Activated T-cell treated with anti-CD3 and anti-CD28 coated beads, Interleukin-2, amount 50 U/mL, for 4 hours (primary cell): ENCODE data around the gene NOX5. TPM values are rescaled to one million over a fixed set of nuclear protein-coding genes. Genes with fewer than 3 reads are reported as not detected.

Experiments used
- ATAC-seq, 2 donors: fragments of 200-7000 bp; cut with Tn5 transposase; one replicate each; pipeline ENCODE4 v1.10.0; 2021
- DNase-seq: peaks from one replicate; pipeline ENCODE4 v3.0.0-alpha.2; 2020
- H3K27me3 Mint-ChIP-seq: one replicate; pipeline ENCODE4 v1.8.0; 2021; ENCODE audit warnings: low read depth, mixed read lengths
- H3K36me3 Mint-ChIP-seq: one replicate; pipeline ENCODE4 v1.8.0; 2022; ENCODE audit warnings: mixed read lengths; ENCODE audit not compliant: insufficient read depth
- H3K4me1 Mint-ChIP-seq: one replicate; pipeline ENCODE4 v1.8.0; 2021; ENCODE audit warnings: low read depth, mixed read lengths
- H3K4me3 Mint-ChIP-seq: one replicate; pipeline ENCODE4 v1.8.0; 2021; ENCODE audit warnings: mild to moderate bottlenecking, moderate library complexity, mixed read lengths
- H3K9me3 Mint-ChIP-seq: one replicate; pipeline ENCODE4 v1.8.0; 2021; ENCODE audit warnings: mixed read lengths
- total RNA-seq, 3 donors: library from RNA; stranded (reverse); gene quantifications; one replicate each; pipeline ENCODE4 v1.2.1, GENCODE V29; 2021

Gene NOX5
- total RNA-seq, 3 donors from 2014 or later: not detected

DNA sequence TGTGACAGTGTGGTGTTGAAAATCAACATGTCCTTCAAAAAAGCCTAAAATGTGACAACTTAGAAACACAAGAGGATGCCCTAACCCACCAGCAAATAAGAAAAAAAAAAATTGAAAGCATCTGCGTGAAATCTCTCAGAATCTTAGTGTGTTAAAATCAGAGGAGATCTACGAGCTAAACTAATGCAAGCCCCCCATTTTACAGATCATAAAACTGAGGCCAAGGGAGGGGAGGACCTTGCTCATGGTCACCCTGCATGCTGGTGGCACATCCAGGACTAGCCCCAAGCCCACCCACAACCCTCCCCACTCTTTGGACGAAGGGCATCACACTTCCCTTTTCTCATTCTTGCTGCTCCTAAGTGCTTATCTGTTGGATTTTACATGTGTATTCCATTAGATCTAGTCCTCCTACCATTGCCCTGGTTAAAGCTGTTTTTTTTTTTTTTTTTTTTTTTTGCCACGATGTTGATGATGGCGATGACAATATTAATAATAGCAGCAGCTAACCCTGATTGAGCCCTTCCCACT, 29.1 kb upstream of the NOX5 start:
- Mint-ChIP-seq H3K4me3 (no peak overlapping the region), H3K4me1 (no peaks in the 10 kb centered on the region), H3K27me3 (peaks cover 20% of the 10 kb centered on the region), H3K36me3 (no peaks in the 10 kb centered on the region), H3K9me3 (no peaks in the 10 kb centered on the region)
- no peak for DNase-seq
- no peak for ATAC-seq

DNA sequence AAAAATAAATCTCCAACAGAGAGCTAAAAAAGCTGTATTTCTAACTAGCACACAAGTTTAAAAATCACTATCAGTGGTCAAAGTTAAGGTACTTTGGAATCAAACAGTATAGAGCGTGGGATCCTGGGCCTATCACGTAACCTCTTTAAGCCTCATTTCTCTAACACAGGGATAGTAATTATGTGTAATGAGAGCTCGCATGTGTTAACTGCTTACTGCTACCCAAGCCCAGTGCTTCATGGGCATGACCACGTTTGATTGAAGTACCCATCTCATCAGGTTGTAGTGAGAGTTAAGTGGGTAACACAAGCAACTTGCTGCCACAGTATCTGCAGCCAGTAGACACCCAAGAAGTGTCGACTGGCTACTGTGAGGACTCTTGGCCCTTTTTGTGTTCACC, 28.2 kb upstream of the NOX5 start:
- ATAC-seq (no peak), DNase-seq (no peak)
- peaks cover 20% of the 10 kb centered on the region for H3K27me3 Mint-ChIP-seq
- H3K4me1 Mint-ChIP-seq: no peaks in the 10 kb centered on the region
- H3K36me3 Mint-ChIP-seq: no peaks in the 10 kb centered on the region
- H3K4me3 Mint-ChIP-seq: no peak overlapping the region
- H3K9me3 Mint-ChIP-seq: no peaks in the 10 kb centered on the region

DNA sequence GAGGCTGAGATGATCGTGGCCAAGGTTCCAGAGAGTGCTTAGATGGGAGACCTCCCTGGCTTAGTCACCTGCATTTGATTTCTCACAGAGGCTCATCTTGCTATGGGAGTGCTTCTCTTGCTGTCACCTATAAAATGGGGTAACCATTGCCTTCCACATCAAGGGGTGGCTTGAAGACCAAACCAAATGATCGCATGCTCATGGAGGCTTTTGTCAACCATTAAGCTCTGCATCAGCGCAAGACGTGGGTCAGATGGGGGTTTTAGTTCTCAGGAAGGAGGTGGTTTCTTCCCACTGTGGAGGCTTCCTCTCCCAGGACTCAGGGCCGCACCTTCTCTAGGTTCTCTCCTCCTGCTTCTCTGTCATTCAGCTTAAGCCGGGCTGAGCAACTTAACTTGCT, 27.4 kb upstream of the NOX5 start:
- H3K36me3 Mint-ChIP-seq: no peaks in the 10 kb centered on the region
- H3K4me3 Mint-ChIP-seq: no peak overlapping the region
- H3K4me1 Mint-ChIP-seq: no peaks in the 10 kb centered on the region

DNA sequence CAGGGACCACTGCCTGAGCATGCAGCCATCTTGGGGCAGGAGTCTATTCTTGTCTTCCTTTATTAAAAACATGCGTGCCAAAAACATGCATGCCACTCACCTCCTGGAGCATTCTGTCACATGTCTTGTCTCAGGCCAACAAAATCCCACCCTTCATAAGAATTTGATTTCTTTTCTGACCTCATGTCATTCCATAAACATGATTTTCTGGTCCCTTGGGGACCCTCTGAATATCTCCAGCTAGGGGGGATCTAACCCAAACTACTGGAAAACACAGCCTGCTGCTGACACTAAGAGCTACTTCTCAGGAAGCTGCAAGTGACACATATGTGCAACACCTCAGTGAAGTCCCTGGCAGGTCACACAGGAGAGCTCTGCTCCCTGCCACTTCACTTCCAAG, 26.8 kb upstream of the NOX5 start:
- Mint-ChIP-seq H3K27me3 (peaks cover 20% of the 10 kb centered on the region), H3K4me3 (no peak overlapping the region), H3K9me3 (no peaks in the 10 kb centered on the region), H3K36me3 (no peaks in the 10 kb centered on the region), H3K4me1 (no peaks in the 10 kb centered on the region)
- ATAC-seq (no peak), DNase-seq (no peak)

More for the DNA sequence above, 27.4 kb upstream of the NOX5 start:
- DNase-seq: no peak
- H3K27me3 Mint-ChIP-seq: peaks cover 20% of the 10 kb centered on the region
- H3K9me3 Mint-ChIP-seq: no peaks in the 10 kb centered on the region
- ATAC-seq: no peak

DNA sequence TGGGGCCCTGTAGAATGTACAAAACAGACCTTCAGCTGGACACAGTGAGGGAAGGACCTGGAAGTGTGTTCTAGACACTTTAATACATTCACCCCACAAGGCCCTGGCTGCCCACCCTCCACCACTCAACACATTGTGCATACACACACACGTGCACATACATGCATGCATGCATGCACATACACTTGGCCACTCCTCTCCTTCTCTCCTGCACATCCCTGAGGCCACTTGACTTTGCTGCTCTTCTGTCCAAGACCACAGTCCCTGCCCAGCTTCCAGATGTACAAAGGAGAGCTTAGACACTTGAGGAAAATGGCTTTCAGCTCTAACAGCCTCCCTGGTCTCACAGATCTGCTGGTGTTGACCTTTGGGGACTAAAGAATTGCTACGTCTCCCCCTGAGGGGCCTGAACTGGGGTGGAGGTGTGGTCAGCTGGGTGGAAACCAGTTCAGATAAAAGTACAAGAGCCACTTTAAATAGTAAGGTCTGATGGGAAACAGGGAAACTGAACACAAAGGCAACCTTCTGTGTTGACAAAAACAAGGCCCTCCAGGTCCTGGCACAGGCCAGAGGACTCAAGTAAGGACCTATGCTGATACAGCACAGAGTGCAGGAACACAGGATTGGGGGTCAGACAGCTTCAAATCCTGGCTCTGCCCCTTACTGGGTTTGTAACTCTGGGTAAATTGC, 24.8 kb upstream of the NOX5 start:
- no peaks in the 10 kb centered on the region for H3K9me3 Mint-ChIP-seq
- H3K4me1 Mint-ChIP-seq: no peaks in the 10 kb centered on the region
- DNase-seq (no peak), ATAC-seq (no peak)
- H3K36me3 Mint-ChIP-seq: no peaks in the 10 kb centered on the region
- H3K4me3 Mint-ChIP-seq: no peak overlapping the region
- H3K27me3 Mint-ChIP-seq: peaks cover 20% of the 10 kb centered on the region

DNA sequence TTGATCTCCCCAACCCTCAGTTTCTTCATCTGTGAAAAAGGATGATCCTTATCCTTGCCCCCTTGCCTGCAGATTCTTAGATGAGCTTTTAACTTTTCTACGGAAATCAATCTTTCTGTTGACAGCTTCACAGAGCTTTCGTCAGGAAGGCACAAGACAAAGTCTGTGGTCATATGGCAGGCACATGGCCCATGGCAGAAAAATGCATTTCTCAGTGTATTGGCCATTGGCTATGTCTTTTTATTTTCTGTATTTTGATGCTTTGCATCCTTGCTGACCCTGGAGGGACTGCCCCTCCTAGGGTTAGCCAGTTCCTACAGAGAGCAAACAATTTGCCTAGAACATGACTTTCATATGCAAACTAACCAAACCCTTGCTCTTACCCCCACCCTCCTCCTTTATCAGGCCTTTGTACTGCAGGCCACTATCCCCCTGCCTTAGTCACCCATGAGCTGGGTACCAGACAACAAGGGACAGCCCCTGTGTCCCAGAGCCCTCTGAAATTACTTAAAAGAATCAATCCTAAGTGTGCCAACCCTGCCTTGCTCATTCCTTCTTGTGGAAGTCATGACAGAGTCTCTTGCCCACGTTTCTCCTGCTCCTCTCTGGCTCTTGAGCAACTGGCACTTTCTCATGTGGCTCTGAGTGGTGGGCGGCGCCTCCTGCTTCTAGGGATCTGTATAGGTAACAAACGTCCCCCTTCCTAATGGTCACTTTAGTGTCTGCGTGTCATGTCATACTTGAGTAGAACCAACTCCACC, 24.1 kb upstream of the NOX5 start:
- H3K9me3 Mint-ChIP-seq: no peaks in the 10 kb centered on the region
- no peaks in the 10 kb centered on the region for H3K36me3 Mint-ChIP-seq
- H3K4me3 Mint-ChIP-seq: no peak overlapping the region
- DNase-seq (no peak), ATAC-seq (no peak)
- peaks cover 18% of the 10 kb centered on the region for H3K27me3 Mint-ChIP-seq
- H3K4me1 Mint-ChIP-seq: no peaks in the 10 kb centered on the region

DNA sequence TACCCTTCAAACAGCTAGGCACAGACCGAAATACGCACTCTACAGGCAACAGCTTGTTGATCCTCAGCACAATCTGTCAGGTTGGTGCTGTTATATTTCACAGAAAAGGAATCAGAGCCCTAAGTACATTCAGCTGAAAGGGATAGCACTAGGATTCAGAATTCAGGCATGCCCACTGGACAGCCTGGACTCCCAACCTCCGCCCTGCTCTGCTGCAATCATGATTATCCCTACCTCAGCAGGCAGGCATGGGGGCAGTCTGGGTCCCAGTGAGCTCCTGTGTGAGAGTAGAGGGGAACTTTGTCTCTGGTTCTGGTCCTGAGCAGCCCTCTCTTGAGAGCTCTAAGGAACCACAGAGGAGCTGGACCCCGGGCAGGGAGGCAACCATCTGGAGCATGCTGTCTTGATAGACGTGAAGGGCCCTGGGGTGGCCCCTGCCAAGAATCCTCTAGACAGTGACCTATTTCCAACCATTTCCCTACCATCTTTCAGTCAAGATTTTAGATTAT, 23.4 kb upstream of the NOX5 start:
- ATAC-seq (no peak), DNase-seq (no peak)
- Mint-ChIP-seq H3K36me3 (no peaks in the 10 kb centered on the region), H3K9me3 (no peaks in the 10 kb centered on the region), H3K4me3 (no peak overlapping the region), H3K27me3 (peaks cover 18% of the 10 kb centered on the region), H3K4me1 (no peaks in the 10 kb centered on the region)

DNA sequence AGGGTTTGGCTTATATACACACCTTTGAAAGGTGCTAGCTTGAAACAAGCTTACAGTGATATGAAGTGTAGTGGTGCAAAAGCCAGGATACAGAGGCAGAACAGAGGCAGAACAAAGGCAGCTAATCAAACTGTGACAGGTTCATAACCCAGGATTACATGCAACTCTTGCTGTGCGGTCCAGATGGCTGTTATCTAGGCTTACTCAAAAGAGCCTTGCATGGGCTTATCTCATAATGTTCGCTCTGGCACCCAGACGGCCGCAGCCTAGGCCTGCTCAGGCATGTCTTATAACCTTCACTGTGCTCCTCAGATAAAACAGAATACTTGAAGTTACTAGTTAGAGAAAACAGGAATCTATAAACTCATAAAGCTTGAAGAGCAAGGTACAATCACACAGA, 22.8 kb upstream of the NOX5 start:
- Mint-ChIP-seq H3K27me3 (peaks cover 17% of the 10 kb centered on the region), H3K36me3 (no peaks in the 10 kb centered on the region), H3K9me3 (no peaks in the 10 kb centered on the region), H3K4me1 (no peaks in the 10 kb centered on the region), H3K4me3 (no peak overlapping the region)
- DNase-seq (no peak), ATAC-seq (no peak)

DNA sequence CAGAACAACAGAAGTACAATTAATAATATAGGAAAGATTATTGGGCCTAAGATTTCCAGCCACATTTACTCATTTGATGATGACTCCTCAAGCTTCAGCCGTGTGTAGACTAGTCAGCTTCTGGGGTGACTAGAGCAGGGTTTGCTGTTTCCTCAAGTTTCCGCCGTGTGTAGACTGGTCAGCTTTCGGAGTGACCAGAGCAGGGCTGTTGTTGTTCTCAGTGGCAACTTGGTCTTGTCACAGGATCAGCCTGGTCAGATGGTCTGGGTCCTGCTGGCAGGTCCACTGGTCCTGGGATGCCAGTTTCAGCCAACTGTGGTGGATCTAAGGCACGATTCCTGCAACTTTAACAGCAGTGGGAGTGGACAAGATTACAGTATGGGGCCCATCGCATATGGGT, 21.8 kb upstream of the NOX5 start:
- no peak for DNase-seq
- no peak for ATAC-seq
- no peaks in the 10 kb centered on the region for H3K4me1 Mint-ChIP-seq
- H3K36me3 Mint-ChIP-seq: no peaks in the 10 kb centered on the region
- peaks cover 14% of the 10 kb centered on the region for H3K27me3 Mint-ChIP-seq
- no peak overlapping the region for H3K4me3 Mint-ChIP-seq
- H3K9me3 Mint-ChIP-seq: no peaks in the 10 kb centered on the region

DNA sequence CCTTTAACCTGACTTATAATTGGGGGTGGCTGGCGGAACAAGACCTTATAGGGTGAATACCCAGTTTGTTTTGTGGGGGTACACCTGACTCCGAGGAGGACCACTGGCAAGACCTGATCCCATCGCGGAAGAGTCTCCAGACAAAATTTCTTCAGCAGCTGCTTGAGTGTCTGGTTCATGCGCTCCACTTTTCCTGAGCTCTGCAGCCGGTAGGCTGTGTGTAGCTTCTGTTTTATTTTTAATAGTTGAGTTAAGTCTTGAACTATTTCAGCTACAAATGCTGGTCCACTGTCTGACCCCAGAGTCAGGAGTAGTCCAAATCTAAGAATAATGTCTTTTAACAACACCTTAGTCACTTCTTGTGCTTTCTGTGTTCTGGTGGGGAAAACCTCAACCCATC, 21.2 kb upstream of the NOX5 start:
- no peaks in the 10 kb centered on the region for H3K4me1 Mint-ChIP-seq
- H3K36me3 Mint-ChIP-seq: no peaks in the 10 kb centered on the region
- ATAC-seq (no peak), DNase-seq (no peak)
- H3K27me3 Mint-ChIP-seq: peaks cover 8% of the 10 kb centered on the region
- H3K9me3 Mint-ChIP-seq: no peaks in the 10 kb centered on the region
- H3K4me3 Mint-ChIP-seq: no peak overlapping the region

DNA sequence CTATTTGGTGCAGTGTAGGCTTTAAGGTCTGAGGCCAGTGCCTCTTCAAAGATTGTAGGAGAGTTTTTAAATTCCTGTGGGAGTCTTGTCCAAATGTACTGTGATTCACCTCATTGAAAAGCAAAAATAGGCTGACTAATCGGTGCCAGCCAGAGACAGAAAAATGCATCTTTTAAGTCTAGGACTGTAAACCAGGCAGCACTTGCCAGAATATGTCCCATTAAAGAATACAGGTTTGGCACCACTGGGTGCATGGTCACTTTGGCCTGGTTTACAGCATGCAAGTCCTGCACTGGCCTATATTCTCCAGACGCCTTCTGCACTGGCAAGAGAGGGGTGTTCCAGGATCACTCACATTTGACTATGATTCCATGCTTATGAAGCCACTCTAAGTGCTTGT, 20.3 kb upstream of the NOX5 start:
- no peaks in the 10 kb centered on the region for H3K36me3 Mint-ChIP-seq
- H3K4me3 Mint-ChIP-seq: no peak overlapping the region
- H3K9me3 Mint-ChIP-seq: no peaks in the 10 kb centered on the region
- H3K27me3 Mint-ChIP-seq: peaks cover 4% of the 10 kb centered on the region
- DNase-seq: no peak
- H3K4me1 Mint-ChIP-seq: no peaks in the 10 kb centered on the region
- no peak for ATAC-seq

DNA sequence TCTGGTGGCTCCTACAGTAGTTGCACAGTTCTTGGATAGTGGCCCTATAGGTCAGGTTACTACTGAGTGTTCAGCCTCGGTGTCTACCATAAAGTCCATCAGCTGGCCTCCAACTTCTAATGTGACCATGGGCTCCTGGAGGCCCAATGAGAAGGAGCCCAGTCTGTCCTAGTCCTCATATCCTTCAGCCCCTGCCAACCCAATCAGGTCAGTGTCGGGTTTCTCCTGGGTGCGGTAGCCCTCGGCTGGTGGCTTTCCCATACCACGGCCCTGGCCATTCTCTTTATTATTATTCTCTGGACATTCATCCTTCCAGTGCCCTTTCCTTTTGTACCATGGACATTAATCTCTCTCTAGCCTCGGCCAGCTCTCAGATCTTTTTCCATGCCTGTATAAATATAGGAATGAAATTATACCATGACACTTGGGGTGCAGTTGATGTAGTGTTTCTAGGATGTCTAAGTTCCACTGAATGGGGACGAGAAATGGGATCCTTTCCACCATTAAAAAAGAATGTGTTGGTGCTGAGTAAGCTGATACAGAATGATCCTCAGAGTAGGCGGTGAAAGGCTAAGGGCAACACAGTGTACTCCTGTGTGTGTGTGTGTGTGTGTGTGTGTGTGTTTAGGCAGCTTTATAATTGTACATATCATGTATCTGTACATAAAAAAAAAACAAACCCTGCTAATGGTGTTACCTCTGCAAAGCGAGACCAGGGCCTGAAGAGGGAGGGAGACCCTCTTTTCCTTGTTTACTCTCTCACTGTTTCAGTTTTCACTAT, 19.3 kb upstream of the NOX5 start:
- Mint-ChIP-seq H3K4me1 (no peaks in the 10 kb centered on the region), H3K9me3 (no peaks in the 10 kb centered on the region), H3K4me3 (no peak overlapping the region), H3K27me3 (peaks cover 7% of the 10 kb centered on the region), H3K36me3 (no peaks in the 10 kb centered on the region)
- ATAC-seq (no peak), DNase-seq (no peak)

DNA sequence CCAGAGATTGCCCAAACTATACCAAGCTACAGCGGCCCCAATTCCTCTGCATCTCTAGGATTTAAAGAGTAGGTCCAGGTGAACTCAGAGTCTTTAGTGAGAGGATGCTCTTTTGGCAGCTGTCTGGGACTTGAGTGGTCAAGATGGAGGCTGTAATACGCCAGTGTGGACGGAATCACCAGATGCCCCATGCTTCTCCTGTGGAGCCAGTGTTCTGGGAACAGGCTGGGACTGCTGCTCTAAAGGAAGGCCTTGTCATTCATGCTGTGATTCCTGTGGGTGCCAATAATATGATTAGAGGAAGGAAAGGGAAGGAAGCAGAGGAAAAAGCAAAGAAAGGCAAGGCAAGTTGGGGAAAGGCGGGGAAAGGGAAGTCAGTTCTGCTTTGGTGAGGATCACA, 17.4 kb upstream of the NOX5 start:
- Mint-ChIP-seq H3K27me3 (peaks cover 11% of the 10 kb centered on the region), H3K36me3 (no peaks in the 10 kb centered on the region), H3K4me3 (no peak overlapping the region), H3K9me3 (no peaks in the 10 kb centered on the region), H3K4me1 (no peaks in the 10 kb centered on the region)
- DNase-seq (no peak), ATAC-seq (no peak)

DNA sequence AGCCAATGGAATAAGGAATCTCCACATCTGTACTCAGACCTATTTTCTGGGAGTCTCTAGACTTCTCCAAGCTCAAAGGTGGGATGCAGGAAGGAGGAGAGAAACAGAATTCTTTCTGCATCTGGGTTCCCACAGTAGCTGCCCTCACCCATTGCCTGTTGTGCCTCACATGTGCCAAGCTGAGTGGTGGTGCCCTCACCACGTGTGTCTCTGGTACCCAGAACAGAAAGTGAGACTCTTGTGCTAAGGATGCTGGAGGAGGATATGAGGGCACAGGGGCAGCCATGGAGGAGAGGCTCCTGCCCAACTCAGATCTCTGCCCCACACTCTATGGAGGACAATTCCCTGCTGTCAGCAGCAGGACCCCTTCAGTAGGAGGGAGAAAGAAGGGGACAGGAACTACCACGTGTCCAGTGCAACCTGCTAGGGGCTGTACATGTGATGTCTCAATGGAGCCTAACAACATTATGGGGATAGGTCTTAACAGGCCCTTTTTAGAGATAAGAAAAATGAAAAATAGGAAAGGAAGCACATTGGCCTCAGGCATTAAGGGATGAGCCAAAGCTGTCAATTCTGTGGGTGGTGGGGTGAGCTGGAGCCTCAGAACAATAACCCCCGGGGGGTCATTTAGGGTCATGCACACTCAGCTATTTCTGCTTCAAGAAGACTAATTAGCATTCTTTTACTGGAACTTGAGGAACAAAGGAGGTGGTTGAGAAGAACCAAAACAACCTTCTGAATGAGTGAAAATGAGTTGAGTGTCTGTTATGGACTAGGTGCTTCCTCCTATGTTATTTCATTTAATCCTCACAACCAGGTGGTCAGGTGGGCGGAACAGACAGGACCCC, 16.3 kb upstream of the NOX5 start:
- Mint-ChIP-seq H3K4me1 (no peaks in the 10 kb centered on the region), H3K36me3 (no peaks in the 10 kb centered on the region), H3K27me3 (peaks cover 11% of the 10 kb centered on the region), H3K9me3 (no peaks in the 10 kb centered on the region), H3K4me3 (no peak overlapping the region)
- no peak for ATAC-seq
- DNase-seq: no peak
